Measurements from ENCODE around the gene NDST1. TPM values are rescaled to one million over a fixed set of nuclear protein-coding genes. Genes with fewer than 3 reads are reported as not detected.

Gene NDST1
- total and polyA plus RNA-seq, 2 of the 8 experiments (the other 6 are each of a cell fraction or from before 2014, with no cell fraction given), result 27.0 to 72.0 TPM

GRCh38 chr5:150502106-150502505, 5.8 kb upstream of the NDST1 start:
- Histone ChIP-seq H3K4me2 (ENCODE audit: insufficient read depth in 1 of 2, low read depth in 2 of 2, low read length in 2 of 2) (no peak overlapping the region), H4K91ac (replicated peaks; ENCODE audit: insufficient read length, low read length) (no peak overlapping the region), H3K36me3 (ENCODE audit: control insufficient read depth in 2 of 4, insufficient read depth in 4 of 4, low read length in 3 of 4) (no peaks in the 10 kb centered on the region; a peak in 1 of 8 replicates), H2AFZ (ENCODE audit: low read length) (no peak overlapping the region), H2AK5ac (ENCODE audit: low read depth, low read length) (no peak overlapping the region), H3K9me3 (ENCODE audit: insufficient read depth in 2 of 2, low read depth in 1 of 2, low read length in 1 of 2) (no peaks in the 10 kb centered on the region), H4K5ac (ENCODE audit: insufficient read length, low read depth, low read length) (no peak overlapping the region), H4K20me1 (replicated peaks in 1 of 2; ENCODE audit: control insufficient read depth in 1 of 2, insufficient read depth in 2 of 2, low read length in 2 of 2) (peaks cover 7 to 23% of the 10 kb centered on the region in 2 experiments), H2BK120ac (replicated peaks; ENCODE audit: low read depth, low read length) (no peak overlapping the region), H3K9ac (replicated peaks in 1 of 4; ENCODE audit: extremely low read depth in 1 of 4, low read depth in 3 of 4, low read length in 3 of 4) (no peak overlapping the region), H3K79me1 (ENCODE audit: low read depth, low read length) (peaks cover 32% of the 10 kb centered on the region), H3K23ac (ENCODE audit: insufficient read length) (no peak overlapping the region), H2BK20ac (ENCODE audit: low read length) (no peak overlapping the region), H3K4me1 (replicated peaks in 1 of 4; ENCODE audit: control insufficient read depth in 3 of 4, insufficient read depth in 4 of 4, low read length in 3 of 4) (peaks cover 21 to 28% (median 24%) of the 10 kb centered on the region in 4 experiments), H3K79me2 (ENCODE audit: control insufficient read depth in 1 of 2, insufficient read depth in 2 of 2, low read length in 2 of 2) (peaks cover 16 to 97% of the 10 kb centered on the region in 2 experiments; a peak in 3 of 4 replicates), H2BK5ac (ENCODE audit: low read depth, low read length) (0 out of 2 replicates have a peak overlapping the region, but pooled peaks have one; percentile 71), H3K56ac (replicated peaks; ENCODE audit: insufficient read length, low read depth, low read length) (no peak overlapping the region), H3K27me3 (replicated peaks in 1 of 4; ENCODE audit: control insufficient read depth in 3 of 4, extremely low read depth in 1 of 4, insufficient read depth in 3 of 4, low read length in 3 of 4) (no peaks in the 10 kb centered on the region), H3K4ac (replicated peaks; ENCODE audit: insufficient read length, low read depth, low read length) (no peak overlapping the region), H3K14ac (ENCODE audit: insufficient read length) (no peak overlapping the region), H3K4me3 (ENCODE audit: extremely low read depth in 1 of 4, insufficient read depth in 2 of 4, low read depth in 3 of 4, low read length in 4 of 4) (no peak overlapping the region), H3K18ac (ENCODE audit: extremely low read depth, low read length) (peak overlapping the region; percentile 48; the same call in 1 of the 2 replicates), H2BK12ac (ENCODE audit: low read depth, low read length) (0 out of 2 replicates have a peak overlapping the region, but pooled peaks have one; percentile 17), H3K23me2 (ENCODE audit: low read depth, low read length) (no peaks in the 10 kb centered on the region; the same call in 1 of the 2 replicates), H2BK15ac (ENCODE audit: low read length) (no peak overlapping the region), H4K8ac (ENCODE audit: extremely low read depth, insufficient read depth, low read length) (no peak overlapping the region), H3K27ac (ENCODE audit: low read depth, low read length) (no peak overlapping the region)
- ChIA-PET POLR2A (ENCODE audit: partially characterized antibody) (interaction anchor here (3.0 to 9.3 kb wide), 2 partner anchors 10 to 16 kb away, joined by 12 to 122 read pairs; no protein-coding TSS in a partner anchor), CTCF (ENCODE audit: partially characterized antibody) (interaction anchor here (0.8 to 32.0 kb wide), 8 partner anchors 3 to 59 kb away, joined by 3 to 571 read pairs (median 4); partner anchors contain the start of gene NDST1)
- FAIRE-seq, result no peak
- DNase-seq (ENCODE audit: low read depth in 1 of 2, low spot score in 2 of 2), result no peak
- WGBS, 2 experiments (ENCODE audit: extremely low coverage in 1 of 2, insufficient coverage in 1 of 2, insufficient read length in 1 of 2, insufficient replicate concordance in 2 of 2, low coverage in 1 of 2, low lambda C conversion rate in 2 of 2, missing lambda C conversion rate in 1 of 2), result 97% methylated on average over 8 of the region's 8 CpGs; no CpG with 5 or more reads in 1 of the 2 experiments
- no peak for TF ChIP-seq KDM4A (IDR thresholded peaks at IDR 0.05; ENCODE audit: low read depth, low read length, severe bottlenecking)
- TF ChIP-seq E2F6 (IDR thresholded peaks at IDR 0.05), result no peak
- no peak for TF ChIP-seq MAFK (IDR thresholded peaks at IDR 0.05; ENCODE audit: low read depth, low read length)
- no peak for TF ChIP-seq TCF12 (IDR thresholded peaks at IDR 0.05; ENCODE audit: low read depth, low read length)
- no peak for TF ChIP-seq TAF7 (optimal IDR thresholded peaks at IDR 0.05; ENCODE audit: borderline replicate concordance, low read depth, low read length)
- no peak for TF ChIP-seq PHF8 (conservative IDR thresholded peaks at IDR 0.05; ENCODE audit: low read depth, low read length)
